HUES64 (cell line): ENCODE measurements around the gene PRSS36.
"Not testable (repeated sequence)": the region's sequence is repeated elsewhere in the genome, so short reads cannot be mapped to it uniquely, and the experiment has no call there.

Experiments
- H3K27ac ChIP-seq: 2 replicates; pipeline ENCODE4 v1.7.0; 2013; ENCODE audit warnings: low read depth, low read length, inconsistent platforms
- H3K27me3 ChIP-seq: 2 replicates; pipeline ENCODE4 v1.6.1; 2013; ENCODE audit warnings: mild to moderate bottlenecking, low read length; ENCODE audit not compliant: insufficient read depth
- H3K36me3 ChIP-seq: 2 replicates; pipeline ENCODE4 v1.6.1; 2013; ENCODE audit warnings: mild to moderate bottlenecking, low read length; ENCODE audit not compliant: insufficient read depth
- H3K4me1 ChIP-seq: 2 replicates; pipeline ENCODE4 v1.6.1; 2013; ENCODE audit warnings: mild to moderate bottlenecking, low read length, moderate library complexity; ENCODE audit not compliant: insufficient read depth
- H3K4me3 ChIP-seq: 2 replicates; pipeline ENCODE4 v1.5.1; 2013; ENCODE audit warnings: mild to moderate bottlenecking, low read length, moderate library complexity
- H3K9ac ChIP-seq: 2 replicates; pipeline ENCODE4 v1.6.1; 2013; ENCODE audit warnings: mild to moderate bottlenecking, low read depth, low read length
- H3K9me3 ChIP-seq: 2 replicates; pipeline ENCODE4 v1.6.1; 2013; ENCODE audit warnings: low read depth, low read length; ENCODE audit not compliant: insufficient read depth
- WGBS: fragments of 150-250, 120-280 bp; methylation state at CpG from one replicate; pipeline ENCODE4 v1.1.7; 2013; ENCODE audit warnings: missing lambda C conversion rate; 5-methylcytosine and 5-hydroxymethylcytosine counted together

PRSS36 gene

GRCh38 chr16:31148896-31149295 is 970 bp downstream of the PRSS36 start:
- H3K36me3 ChIP-seq, result no peaks in the 10 kb centered on the region
- H3K4me3 ChIP-seq, result peak overlapping the region; percentile 52; the same call in 1 of the 2 replicates
- H3K9ac ChIP-seq, result no peak overlapping the region
- WGBS, result 91% methylated on average over 25 of the region's 25 CpGs
- peaks cover 32% of the 10 kb centered on the region for H3K27me3 ChIP-seq
- H3K27ac ChIP-seq, result no peak overlapping the region
- H3K4me1 ChIP-seq, result 0 out of 2 replicates have a peak, but pooled peaks cover 6% of the 10 kb centered on the region
- H3K9me3 ChIP-seq, result no peaks in the 10 kb centered on the region

GRCh38 chr16:31148281-31148728 is 1.6 kb downstream of the PRSS36 start:
- Histone ChIP-seq H3K4me1 (0 out of 2 replicates have a peak, but pooled peaks cover 6% of the 10 kb centered on the region), H3K27me3 (peaks cover 37% of the 10 kb centered on the region), H3K4me3 (peak overlapping the region; percentile 52), H3K9ac (peak overlapping the region; percentile 24; the same call in 1 of the 2 replicates), H3K36me3 (no peaks in the 10 kb centered on the region), H3K27ac (no peak overlapping the region), H3K9me3 (no peaks in the 10 kb centered on the region)
- 46% methylated on average over 40 of the region's 40 CpGs for WGBS

- 90% methylated on average over 3 of the region's 3 CpGs for WGBS
- H3K9ac ChIP-seq, result no peak overlapping the region
These were observed 2.3 kb downstream of the PRSS36 start for GRCh38 chr16:31147574-31147973.

GRCh38 chr16:31145398-31145990 is 4.4 kb downstream of the PRSS36 start:
- Histone ChIP-seq H3K4me3 (no peak overlapping the region), H3K27ac (no peak overlapping the region), H3K9me3 (no peaks in the 10 kb centered on the region), H3K9ac (no peak overlapping the region), H3K27me3 (peaks cover 46% of the 10 kb centered on the region), H3K4me1 (peaks cover 14% of the 10 kb centered on the region), H3K36me3 (no peaks in the 10 kb centered on the region)
- WGBS, result 92% methylated on average over 11 of the region's 12 CpGs

More at GRCh38 chr16:31147574-31147973, 2.3 kb downstream of the PRSS36 start:
- peak overlapping the region; percentile 52; the same call in 1 of the 2 replicates for H3K4me3 ChIP-seq
- H3K4me1 ChIP-seq, result 0 out of 2 replicates have a peak, but pooled peaks cover 6% of the 10 kb centered on the region
- no peaks in the 10 kb centered on the region for H3K9me3 ChIP-seq
- H3K36me3 ChIP-seq, result no peaks in the 10 kb centered on the region
- H3K27ac ChIP-seq, result no peak overlapping the region
- H3K27me3 ChIP-seq, result peaks cover 45% of the 10 kb centered on the region

GRCh38 chr16:31144418-31144817 is 5.4 kb downstream of the PRSS36 start:
- not testable (repeated sequence) for H3K9me3 ChIP-seq, H3K9ac ChIP-seq, H3K36me3 ChIP-seq, H3K4me3 ChIP-seq, H3K27ac ChIP-seq
- peaks cover 12% of the 10 kb centered on the region for H3K4me1 ChIP-seq
- peaks cover 46% of the 10 kb centered on the region for H3K27me3 ChIP-seq
- WGBS, result 92% methylated on average over 7 of the region's 7 CpGs

- H3K4me3 ChIP-seq, result no peak overlapping the region
- no peaks in the 10 kb centered on the region for H3K9me3 ChIP-seq
- 87% methylated on average over 8 of the region's 8 CpGs for WGBS
- no peak overlapping the region for H3K9ac ChIP-seq
- no peaks in the 10 kb centered on the region for H3K36me3 ChIP-seq
- H3K27me3 ChIP-seq, result peaks cover 46% of the 10 kb centered on the region
- H3K27ac ChIP-seq, result no peak overlapping the region
- H3K4me1 ChIP-seq, result peaks cover 18% of the 10 kb centered on the region
These were observed 6.1 kb downstream of the PRSS36 start for GRCh38 chr16:31143694-31144148.

- Histone ChIP-seq H3K9me3 (no peaks in the 10 kb centered on the region), H3K27ac (no peak overlapping the region), H3K27me3 (peaks cover 40% of the 10 kb centered on the region), H3K36me3 (no peaks in the 10 kb centered on the region), H3K9ac (no peak overlapping the region), H3K4me1 (peaks cover 23% of the 10 kb centered on the region), H3K4me3 (peak overlapping the region; percentile 53)
- 84% methylated on average over 19 of the region's 22 CpGs for WGBS
These were observed 6.7 kb downstream of the PRSS36 start for GRCh38 chr16:31143011-31143693.

- H3K27ac ChIP-seq, result peak overlapping the region; percentile 66; the same call in 1 of the 2 replicates
- WGBS, result 17% methylated on average over 89 of the region's 89 CpGs
- no peaks in the 10 kb centered on the region for H3K36me3 ChIP-seq
- no peaks in the 10 kb centered on the region for H3K9me3 ChIP-seq
- peak overlapping the region; percentile 71 for H3K9ac ChIP-seq
- H3K4me3 ChIP-seq, result peak overlapping the region; percentile 53
- H3K4me1 ChIP-seq, result peaks cover 25% of the 10 kb centered on the region
- H3K27me3 ChIP-seq, result peaks cover 32% of the 10 kb centered on the region
These were observed 7.5 kb downstream of the PRSS36 start for GRCh38 chr16:31142109-31143010.

GRCh38 chr16:31141489-31142108 is 8.3 kb downstream of the PRSS36 start:
- WGBS, result 50% methylated on average over 10 of the region's 10 CpGs
- Histone ChIP-seq H3K27me3 (peaks cover 25% of the 10 kb centered on the region), H3K9ac (peak overlapping the region; percentile 57; the same call in 1 of the 2 replicates), H3K4me3 (peak overlapping the region; percentile 48), H3K27ac (peak overlapping the region; percentile 66; the same call in 1 of the 2 replicates), H3K9me3 (no peaks in the 10 kb centered on the region), H3K4me1 (peaks cover 25% of the 10 kb centered on the region), H3K36me3 (no peaks in the 10 kb centered on the region)

GRCh38 chr16:31141071-31141469 is 8.8 kb downstream of the PRSS36 start:
- Histone ChIP-seq H3K27ac (peak overlapping the region; percentile 66; the same call in 1 of the 2 replicates), H3K4me1 (peaks cover 25% of the 10 kb centered on the region), H3K27me3 (peaks cover 20% of the 10 kb centered on the region)
- not testable (repeated sequence) for H3K4me3 ChIP-seq, H3K9ac ChIP-seq, H3K9me3 ChIP-seq, H3K36me3 ChIP-seq
- 93% methylated on average over 9 of the region's 9 CpGs for WGBS
